Upper lobe of left lung (tissue), 4 donors: Measurements from ENCODE around the gene XPC.

ENCODE experiments used
- EP300 ChIP-seq, 4 donors: sonication (generic); formaldehyde crosslinking; IDR thresholded peaks; one replicate each; pipeline ENCODE4 v1.5.1; 2017; ENCODE audit warnings: antibody characterized with exemption in 4 of 4, control low read depth in 2 of 4
- POLR2A ChIP-seq, 4 donors: fragments of 450-650 bp; IDR thresholded peaks; one replicate each; pipeline ENCODE4 v1.5.1; 2016 to 2017; ENCODE audit warnings: antibody characterized with exemption in 4 of 4, mild to moderate bottlenecking in 2 of 4
- POLR2AphosphoS5 ChIP-seq, 2 donors: sonication (generic); formaldehyde crosslinking; IDR thresholded peaks; one replicate each; pipeline ENCODE4 v1.5.1; 2017; ENCODE audit warnings: antibody characterized with exemption in 2 of 2
- TF ChIP-seq, protein P1 (sequence below), 6 experiments: fragments of 450-650 bp in 4 of 6; fragments of 200-600 bp in 2 of 6; sonication (generic) in 2 of 6; IDR thresholded peaks; one replicate each; pipeline ENCODE4 v1.5.1; 2016 to 2019; ENCODE audit warnings: antibody characterized with exemption in 6 of 6

DNA sequence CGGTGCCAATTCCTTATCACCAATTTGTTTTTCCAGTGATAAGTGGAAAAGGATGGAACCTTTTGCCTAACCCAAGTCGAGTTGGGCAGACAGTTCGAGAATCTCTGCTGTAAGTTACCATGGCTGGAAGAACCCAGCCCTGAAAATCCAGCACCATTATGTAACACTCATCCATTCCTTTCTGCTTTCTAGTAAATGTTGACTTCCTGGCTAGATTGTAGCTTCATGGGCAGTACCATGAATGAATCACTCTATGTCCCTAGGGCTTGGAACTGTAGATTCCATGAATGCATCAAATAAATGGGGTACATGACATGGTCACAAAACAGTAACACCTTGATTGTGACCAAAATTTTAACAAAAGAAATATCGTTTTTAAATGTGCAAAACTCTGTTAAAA is 67.7 kb downstream of the XPC start:
- TF ChIP-seq, protein P1, sequence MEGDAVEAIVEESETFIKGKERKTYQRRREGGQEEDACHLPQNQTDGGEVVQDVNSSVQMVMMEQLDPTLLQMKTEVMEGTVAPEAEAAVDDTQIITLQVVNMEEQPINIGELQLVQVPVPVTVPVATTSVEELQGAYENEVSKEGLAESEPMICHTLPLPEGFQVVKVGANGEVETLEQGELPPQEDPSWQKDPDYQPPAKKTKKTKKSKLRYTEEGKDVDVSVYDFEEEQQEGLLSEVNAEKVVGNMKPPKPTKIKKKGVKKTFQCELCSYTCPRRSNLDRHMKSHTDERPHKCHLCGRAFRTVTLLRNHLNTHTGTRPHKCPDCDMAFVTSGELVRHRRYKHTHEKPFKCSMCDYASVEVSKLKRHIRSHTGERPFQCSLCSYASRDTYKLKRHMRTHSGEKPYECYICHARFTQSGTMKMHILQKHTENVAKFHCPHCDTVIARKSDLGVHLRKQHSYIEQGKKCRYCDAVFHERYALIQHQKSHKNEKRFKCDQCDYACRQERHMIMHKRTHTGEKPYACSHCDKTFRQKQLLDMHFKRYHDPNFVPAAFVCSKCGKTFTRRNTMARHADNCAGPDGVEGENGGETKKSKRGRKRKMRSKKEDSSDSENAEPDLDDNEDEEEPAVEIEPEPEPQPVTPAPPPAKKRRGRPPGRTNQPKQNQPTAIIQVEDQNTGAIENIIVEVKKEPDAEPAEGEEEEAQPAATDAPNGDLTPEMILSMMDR (IDR thresholded peaks at IDR 0.05) = no peak
- TF ChIP-seq POLR2A (IDR thresholded peaks at IDR 0.05) = no peak
- TF ChIP-seq POLR2AphosphoS5 (IDR thresholded peaks at IDR 0.05) = no peak
- no peak for TF ChIP-seq EP300 (IDR thresholded peaks at IDR 0.05)
